GM23338 (cell line): ENCODE measurements around the gene ATP2A3. TPM values are rescaled to one million over a fixed set of nuclear protein-coding genes. Genes with fewer than 3 reads are reported as not detected.

Source experiments
- ATAC-seq: fragments of 200-7000 bp; cut with Tn5 transposase; 3 replicates; pipeline ENCODE4 v1.9.1; 2020
- DNase-seq: peaks from one replicate; pipeline ENCODE4 v3.0.0-alpha.2; 2015; ENCODE audit warnings: low spot score
- H2AFZ ChIP-seq: fragments of 200-600 bp; sonication (generic); 2 replicates; pipeline ENCODE4 v1.8.0; 2016; ENCODE audit warnings: antibody characterized with exemption, mild to moderate bottlenecking, moderate library complexity
- H3F3A ChIP-seq: fragments of 200-600 bp; sonication (generic); replicated peaks from 2 replicates; pipeline ENCODE4 v1.8.0; 2017; ENCODE audit warnings: antibody characterized with exemption, mixed run types, low read depth
- H3K27ac ChIP-seq: fragments of 200-600 bp; sonication (generic); 2 replicates; pipeline ENCODE4 v1.6.1; 2016; ENCODE audit warnings: low read depth
- H3K27me3 ChIP-seq: fragments of 200-600 bp; sonication (generic); 2 replicates; pipeline ENCODE4 v1.8.0; 2016; ENCODE audit warnings: mild to moderate bottlenecking, mixed run types, moderate library complexity; ENCODE audit not compliant: insufficient read depth
- H3K36me3 ChIP-seq: fragments of 200-600 bp; sonication (generic); 2 replicates; pipeline ENCODE4 v1.8.0; 2016; ENCODE audit warnings: mild to moderate bottlenecking; ENCODE audit not compliant: insufficient read depth
- H3K4me1 ChIP-seq: fragments of 200-600 bp; sonication (generic); 2 replicates; pipeline ENCODE4 v1.8.0; 2016; ENCODE audit warnings: mild to moderate bottlenecking, moderate library complexity; ENCODE audit not compliant: insufficient read depth
- H3K4me2 ChIP-seq: fragments of 200-600 bp; sonication (generic); 2 replicates; pipeline ENCODE4 v1.7.1; 2017; ENCODE audit warnings: mixed run types
- H3K4me3 ChIP-seq: fragments of 200-600 bp; sonication (generic); 2 replicates; pipeline ENCODE4 v1.6.1; 2016; ENCODE audit warnings: mixed run types
- H3K79me2 ChIP-seq: fragments of 200-600 bp; sonication (generic); replicated peaks from 2 replicates; pipeline ENCODE4 v1.8.0; 2017; ENCODE audit warnings: mild to moderate bottlenecking; ENCODE audit not compliant: insufficient read depth
- H3K9me2 ChIP-seq: fragments of 200-600 bp; sonication (generic); 2 replicates; pipeline ENCODE4 v1.8.0; 2017; ENCODE audit not compliant: insufficient read depth
- H4K20me1 ChIP-seq: fragments of 200-600 bp; sonication (generic); replicated peaks from 2 replicates; pipeline ENCODE4 v1.8.0; 2017; ENCODE audit warnings: mild to moderate bottlenecking; ENCODE audit not compliant: insufficient read depth
- H3K27ac Mint-ChIP-seq: 2 replicates; pipeline ENCODE4 v1.8.0; 2020; ENCODE audit warnings: inconsistent platforms, mild to moderate bottlenecking, moderate library complexity, mixed read lengths
- H3K27me3 Mint-ChIP-seq: 3 replicates; pipeline ENCODE4 v1.8.0; 2022; ENCODE audit warnings: low read depth, mild to moderate bottlenecking, moderate library complexity, mixed read lengths, inconsistent platforms; ENCODE audit not compliant: insufficient read depth, poor library complexity
- H3K36me3 Mint-ChIP-seq: 3 replicates; pipeline ENCODE4 v1.8.0; 2021; ENCODE audit warnings: low read depth, mild to moderate bottlenecking, inconsistent platforms, moderate library complexity, mixed read lengths
- H3K4me1 Mint-ChIP-seq: 3 replicates; pipeline ENCODE4 v1.8.0; 2020; ENCODE audit warnings: mild to moderate bottlenecking, inconsistent platforms, mixed read lengths
- H3K4me3 Mint-ChIP-seq: 3 replicates; pipeline ENCODE4 v1.8.0; 2021; ENCODE audit warnings: moderate library complexity, mild to moderate bottlenecking, inconsistent platforms, mixed read lengths
- H3K9me3 Mint-ChIP-seq: 3 replicates; pipeline ENCODE4 v1.8.0; 2020; ENCODE audit warnings: moderate library complexity, mild to moderate bottlenecking, inconsistent platforms, mixed read lengths
- CREB1 ChIP-seq: fragments of 250-450 bp; sonication (Bioruptor Pico); IDR thresholded peaks from 2 replicates; pipeline ENCODE4 v1.5.0; 2020; ENCODE audit warnings: low read depth, mild to moderate bottlenecking, moderate library complexity
- EZH2 ChIP-seq: fragments of 200-600 bp; sonication (generic); IDR thresholded peaks from one replicate; pipeline ENCODE4 v1.8.0; 2017; ENCODE audit warnings: antibody characterized with exemption, mild to moderate bottlenecking, low read depth; ENCODE audit not compliant: unreplicated experiment
- EZH2phosphoT487 ChIP-seq: fragments of 200-600 bp; sonication (generic); IDR thresholded peaks from one replicate; pipeline ENCODE4 v1.8.1; 2018; ENCODE audit warnings: antibody characterized with exemption; ENCODE audit not compliant: unreplicated experiment
- JUNB ChIP-seq: IDR thresholded peaks from one replicate; pipeline ENCODE4 v1.6.1; 2016; ENCODE audit warnings: antibody characterized with exemption; ENCODE audit not compliant: unreplicated experiment
- NANOG ChIP-seq: IDR thresholded peaks from 2 replicates; pipeline ENCODE4 v1.6.1; 2016; ENCODE audit warnings: antibody characterized with exemption, borderline replicate concordance
- POLR2AphosphoS5 ChIP-seq: IDR thresholded peaks from 2 replicates; pipeline ENCODE4 v1.6.1; 2016; ENCODE audit warnings: antibody characterized with exemption, low read depth
- ZNF114 ChIP-seq: fragments of 250-450 bp; sonication (Bioruptor Pico); IDR thresholded peaks from 2 replicates; pipeline ENCODE4 v1.5.0; 2020; ENCODE audit warnings: mild to moderate bottlenecking, moderate library complexity
- ZNF331 ChIP-seq: fragments of 250-450 bp; sonication (Bioruptor Pico); IDR thresholded peaks from 2 replicates; pipeline ENCODE4 v1.5.0; 2020; ENCODE audit warnings: low read depth, mild to moderate bottlenecking, moderate library complexity
- polyA plus RNA-seq: library from polyadenylated mRNA; unstranded; fragments of >200 nt; fragmentation: Nextera tagmentation; extraction: Ambion mirVana; gene quantifications from 2 replicates; pipeline ENCODE4 v1.2.1, GENCODE V29; 2016
- total RNA-seq: library from RNA; depleted of rRNA; stranded (reverse); fragments of >200 nt; shearing (Covaris generic); gene quantifications from 2 replicates; pipeline ENCODE4 v1.2.3, GENCODE V29; 2014
- TF ChIP-seq, protein P1 (sequence below): fragments of 250-450 bp; sonication (Bioruptor Pico); IDR thresholded peaks from 2 replicates; pipeline ENCODE4 v1.5.0; 2020; ENCODE audit warnings: mild to moderate bottlenecking, moderate library complexity
- TF ChIP-seq, protein P2 (sequence below), 2 experiments: fragments of 200-600 bp in 1 of 2; sonication (generic) in 1 of 2; conservative IDR thresholded peaks; 2 replicates each; pipeline versions ENCODE4 v1.5.1 to v1.6.1; 2016 to 2017; ENCODE audit warnings: antibody characterized with exemption in 2 of 2, low read depth in 2 of 2, mild to moderate bottlenecking in 2 of 2, moderate library complexity in 1 of 2

The ATP2A3 gene
- total and polyA plus RNA-seq, 2 experiments from 2014 or later: 9.6 to 35.2 TPM

GRCh38 chr17:3928406-3928805, 35.8 kb downstream of the ATP2A3 start:
- Histone ChIP-seq H2AFZ (no peak overlapping the region), H3K9me2 (no peaks in the 10 kb centered on the region), H3K27me3 (no peaks in the 10 kb centered on the region), H4K20me1 (no peaks in the 10 kb centered on the region), H3K36me3 (no peaks in the 10 kb centered on the region), H3F3A (no peaks in the 10 kb centered on the region), H3K4me1 (no peaks in the 10 kb centered on the region), H3K4me3 (no peak overlapping the region), H3K79me2 (no peaks in the 10 kb centered on the region), H3K4me2 (no peak overlapping the region), H3K27ac (no peak overlapping the region)
- Mint-ChIP-seq H3K4me1 (peaks cover 13% of the 10 kb centered on the region), H3K9me3 (no peaks in the 10 kb centered on the region), H3K4me3 (no peak overlapping the region), H3K36me3 (peaks cover 4% of the 10 kb centered on the region; the same call in 1 of the 3 replicates), H3K27me3 (peaks cover 8% of the 10 kb centered on the region), H3K27ac (no peak overlapping the region)
- TF ChIP-seq CREB1 (no peak), JUNB (no peak), NANOG (no peak)
- TF ChIP-seq, protein P1, sequence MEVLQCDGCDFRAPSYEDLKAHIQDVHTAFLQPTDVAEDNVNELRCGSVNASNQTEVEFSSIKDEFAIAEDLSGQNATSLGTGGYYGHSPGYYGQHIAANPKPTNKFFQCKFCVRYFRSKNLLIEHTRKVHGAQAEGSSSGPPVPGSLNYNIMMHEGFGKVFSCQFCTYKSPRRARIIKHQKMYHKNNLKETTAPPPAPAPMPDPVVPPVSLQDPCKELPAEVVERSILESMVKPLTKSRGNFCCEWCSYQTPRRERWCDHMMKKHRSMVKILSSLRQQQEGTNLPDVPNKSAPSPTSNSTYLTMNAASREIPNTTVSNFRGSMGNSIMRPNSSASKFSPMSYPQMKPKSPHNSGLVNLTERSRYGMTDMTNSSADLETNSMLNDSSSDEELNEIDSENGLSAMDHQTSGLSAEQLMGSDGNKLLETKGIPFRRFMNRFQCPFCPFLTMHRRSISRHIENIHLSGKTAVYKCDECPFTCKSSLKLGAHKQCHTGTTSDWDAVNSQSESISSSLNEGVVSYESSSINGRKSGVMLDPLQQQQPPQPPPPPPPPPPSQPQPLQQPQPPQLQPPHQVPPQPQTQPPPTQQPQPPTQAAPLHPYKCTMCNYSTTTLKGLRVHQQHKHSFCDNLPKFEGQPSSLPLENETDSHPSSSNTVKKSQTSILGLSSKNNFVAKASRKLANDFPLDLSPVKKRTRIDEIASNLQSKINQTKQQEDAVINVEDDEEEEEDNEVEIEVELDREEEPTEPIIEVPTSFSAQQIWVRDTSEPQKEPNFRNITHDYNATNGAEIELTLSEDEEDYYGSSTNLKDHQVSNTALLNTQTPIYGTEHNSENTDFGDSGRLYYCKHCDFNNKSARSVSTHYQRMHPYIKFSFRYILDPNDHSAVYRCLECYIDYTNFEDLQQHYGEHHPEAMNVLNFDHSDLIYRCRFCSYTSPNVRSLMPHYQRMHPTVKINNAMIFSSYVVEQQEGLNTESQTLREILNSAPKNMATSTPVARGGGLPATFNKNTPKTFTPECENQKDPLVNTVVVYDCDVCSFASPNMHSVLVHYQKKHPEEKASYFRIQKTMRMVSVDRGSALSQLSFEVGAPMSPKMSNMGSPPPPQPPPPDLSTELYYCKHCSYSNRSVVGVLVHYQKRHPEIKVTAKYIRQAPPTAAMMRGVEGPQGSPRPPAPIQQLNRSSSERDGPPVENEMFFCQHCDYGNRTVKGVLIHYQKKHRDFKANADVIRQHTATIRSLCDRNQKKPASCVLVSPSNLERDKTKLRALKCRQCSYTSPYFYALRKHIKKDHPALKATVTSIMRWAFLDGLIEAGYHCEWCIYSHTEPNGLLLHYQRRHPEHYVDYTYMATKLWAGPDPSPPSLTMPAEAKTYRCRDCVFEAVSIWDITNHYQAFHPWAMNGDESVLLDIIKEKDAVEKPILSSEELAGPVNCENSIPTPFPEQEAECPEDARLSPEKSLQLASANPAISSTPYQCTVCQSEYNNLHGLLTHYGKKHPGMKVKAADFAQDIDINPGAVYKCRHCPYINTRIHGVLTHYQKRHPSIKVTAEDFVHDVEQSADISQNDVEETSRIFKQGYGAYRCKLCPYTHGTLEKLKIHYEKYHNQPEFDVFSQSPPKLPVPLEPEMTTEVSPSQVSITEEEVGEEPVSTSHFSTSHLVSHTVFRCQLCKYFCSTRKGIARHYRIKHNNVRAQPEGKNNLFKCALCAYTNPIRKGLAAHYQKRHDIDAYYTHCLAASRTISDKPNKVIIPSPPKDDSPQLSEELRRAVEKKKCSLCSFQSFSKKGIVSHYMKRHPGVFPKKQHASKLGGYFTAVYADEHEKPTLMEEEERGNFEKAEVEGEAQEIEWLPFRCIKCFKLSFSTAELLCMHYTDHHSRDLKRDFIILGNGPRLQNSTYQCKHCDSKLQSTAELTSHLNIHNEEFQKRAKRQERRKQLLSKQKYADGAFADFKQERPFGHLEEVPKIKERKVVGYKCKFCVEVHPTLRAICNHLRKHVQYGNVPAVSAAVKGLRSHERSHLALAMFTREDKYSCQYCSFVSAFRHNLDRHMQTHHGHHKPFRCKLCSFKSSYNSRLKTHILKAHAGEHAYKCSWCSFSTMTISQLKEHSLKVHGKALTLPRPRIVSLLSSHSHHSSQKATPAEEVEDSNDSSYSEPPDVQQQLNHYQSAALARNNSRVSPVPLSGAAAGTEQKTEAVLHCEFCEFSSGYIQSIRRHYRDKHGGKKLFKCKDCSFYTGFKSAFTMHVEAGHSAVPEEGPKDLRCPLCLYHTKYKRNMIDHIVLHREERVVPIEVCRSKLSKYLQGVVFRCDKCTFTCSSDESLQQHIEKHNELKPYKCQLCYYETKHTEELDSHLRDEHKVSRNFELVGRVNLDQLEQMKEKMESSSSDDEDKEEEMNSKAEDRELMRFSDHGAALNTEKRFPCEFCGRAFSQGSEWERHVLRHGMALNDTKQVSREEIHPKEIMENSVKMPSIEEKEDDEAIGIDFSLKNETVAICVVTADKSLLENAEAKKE (CRISPR knock-in tag): no peak
- ATAC-seq (no peak), DNase-seq (no peak)

DNA sequence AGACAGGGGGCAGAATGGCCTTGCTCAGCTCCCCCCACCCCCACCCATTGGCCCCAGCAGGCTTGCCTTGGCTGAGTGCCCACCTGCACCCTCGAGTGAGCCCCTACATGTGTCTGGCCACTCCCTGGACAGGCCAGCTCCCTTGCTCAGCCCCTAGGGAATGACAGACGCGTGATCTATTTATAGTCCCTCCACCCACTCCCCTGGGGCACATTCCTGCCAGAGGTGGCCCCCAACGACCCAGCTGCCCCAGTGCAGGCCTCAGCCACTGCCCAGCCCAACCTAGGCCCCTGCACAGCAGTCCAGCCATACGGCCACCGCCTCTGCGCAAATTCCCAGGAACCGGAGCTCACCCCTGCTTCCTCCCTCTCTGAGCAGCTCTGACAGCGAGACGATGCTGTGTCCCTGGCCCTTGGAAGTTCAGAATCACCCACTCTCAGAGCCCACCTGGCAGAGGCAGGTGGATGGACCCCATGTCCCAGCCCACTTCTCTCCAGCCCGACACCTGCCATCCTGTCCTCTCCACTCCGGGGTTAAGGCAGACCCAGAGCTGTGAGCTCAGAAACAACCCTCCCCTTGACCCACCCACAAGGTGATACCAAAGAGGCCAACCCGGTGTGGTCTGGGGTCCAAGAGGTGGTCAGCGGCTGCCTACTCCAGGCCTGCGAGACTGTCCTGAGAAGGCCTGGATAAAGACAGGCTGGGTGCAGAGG, 36.5 kb downstream of the ATP2A3 start:
- no peak overlapping the region for H2AFZ ChIP-seq
- ATAC-seq (no peak), DNase-seq (no peak)
- H3F3A ChIP-seq: no peaks in the 10 kb centered on the region
- H3K4me1 ChIP-seq: no peaks in the 10 kb centered on the region
- no peak overlapping the region; the same call in 1 of the 2 replicates for H3K27ac Mint-ChIP-seq
- no peaks in the 10 kb centered on the region for H3K27me3 ChIP-seq
- H3K4me3 ChIP-seq: no peak overlapping the region
- no peak overlapping the region for H3K4me3 Mint-ChIP-seq
- peaks cover 13% of the 10 kb centered on the region for H3K4me1 Mint-ChIP-seq
- no peaks in the 10 kb centered on the region for H3K9me2 ChIP-seq
- no peak overlapping the region for H3K27ac ChIP-seq
- H3K79me2 ChIP-seq: no peaks in the 10 kb centered on the region
- no peaks in the 10 kb centered on the region for H4K20me1 ChIP-seq
- H3K36me3 Mint-ChIP-seq: peaks cover 4% of the 10 kb centered on the region; the same call in 1 of the 3 replicates
- H3K36me3 ChIP-seq: no peaks in the 10 kb centered on the region
- no peak overlapping the region for H3K4me2 ChIP-seq
- H3K9me3 Mint-ChIP-seq: no peaks in the 10 kb centered on the region
- peaks cover 8% of the 10 kb centered on the region for H3K27me3 Mint-ChIP-seq
- TF ChIP-seq NANOG (no peak), POLR2AphosphoS5 (no peak), EZH2 (no peak), ZNF331 (CRISPR knock-in tag) (no peak), EZH2phosphoT487 (no peak), CREB1 (no peak), ZNF114 (no peak)
- TF ChIP-seq, protein P2, sequence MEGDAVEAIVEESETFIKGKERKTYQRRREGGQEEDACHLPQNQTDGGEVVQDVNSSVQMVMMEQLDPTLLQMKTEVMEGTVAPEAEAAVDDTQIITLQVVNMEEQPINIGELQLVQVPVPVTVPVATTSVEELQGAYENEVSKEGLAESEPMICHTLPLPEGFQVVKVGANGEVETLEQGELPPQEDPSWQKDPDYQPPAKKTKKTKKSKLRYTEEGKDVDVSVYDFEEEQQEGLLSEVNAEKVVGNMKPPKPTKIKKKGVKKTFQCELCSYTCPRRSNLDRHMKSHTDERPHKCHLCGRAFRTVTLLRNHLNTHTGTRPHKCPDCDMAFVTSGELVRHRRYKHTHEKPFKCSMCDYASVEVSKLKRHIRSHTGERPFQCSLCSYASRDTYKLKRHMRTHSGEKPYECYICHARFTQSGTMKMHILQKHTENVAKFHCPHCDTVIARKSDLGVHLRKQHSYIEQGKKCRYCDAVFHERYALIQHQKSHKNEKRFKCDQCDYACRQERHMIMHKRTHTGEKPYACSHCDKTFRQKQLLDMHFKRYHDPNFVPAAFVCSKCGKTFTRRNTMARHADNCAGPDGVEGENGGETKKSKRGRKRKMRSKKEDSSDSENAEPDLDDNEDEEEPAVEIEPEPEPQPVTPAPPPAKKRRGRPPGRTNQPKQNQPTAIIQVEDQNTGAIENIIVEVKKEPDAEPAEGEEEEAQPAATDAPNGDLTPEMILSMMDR (conservative IDR thresholded peaks at IDR 0.05; ENCODE audit: low read depth in 2 of 2): no peak
